GM13977 (cell line): Measurements from ENCODE around the gene CDK10.

Experiments used
- DNase-seq: peaks from one replicate; pipeline ENCODE4 v3.0.0; 2012; ENCODE audit warnings: low spot score
- in situ Hi-C: fragments of 300-500 bp; cut with MboI; formaldehyde crosslinking; loops from one replicate; pipeline ENCODE4 v1.12.0; 2022; ENCODE audit warnings: low sequenced_read_pairs, low pct_unique_long_range_greater_than_20kb, mixed read lengths, inconsistent platforms; ENCODE audit not compliant: unreplicated experiment
- TF ChIP-seq, protein P1 (sequence below): IDR thresholded peaks from 2 replicates; pipeline ENCODE4 v1.5.1; 2012; ENCODE audit warnings: mild to moderate bottlenecking, control low read depth; ENCODE audit not compliant: insufficient read depth; ENCODE audit errors: extremely low read depth, missing control alignments

Gene CDK10

DNA sequence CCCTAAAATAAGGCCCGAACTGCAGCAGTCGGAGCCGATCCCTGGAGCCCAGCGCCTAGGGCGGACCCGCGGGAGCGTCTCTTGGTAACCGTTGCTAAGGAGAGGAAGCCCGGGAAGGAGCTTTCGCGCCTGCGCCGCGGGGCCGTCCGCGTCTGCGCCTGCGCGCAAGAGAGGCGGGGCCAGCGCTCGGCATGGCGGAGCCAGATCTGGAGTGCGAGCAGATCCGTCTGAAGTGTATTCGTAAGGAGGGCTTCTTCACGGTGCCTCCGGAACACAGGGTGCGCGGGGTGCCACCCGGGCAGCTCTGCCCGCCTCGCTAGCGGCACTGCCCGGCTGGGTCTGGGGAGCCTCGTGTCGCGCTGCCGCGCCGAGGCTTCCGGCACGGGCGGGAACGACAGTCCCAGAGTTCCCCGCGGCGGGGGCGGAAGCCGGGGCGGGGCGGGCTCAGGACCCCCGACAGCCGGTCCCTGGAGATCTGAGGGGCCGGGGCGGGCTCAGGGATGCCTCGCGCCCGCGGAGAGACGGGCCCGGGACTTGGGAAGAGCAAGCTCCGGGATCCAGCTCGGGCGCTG is at the start of gene CDK10:
Gene CDK10, plus strand, starts transcription at position 170 of the 572 bp plus-strand sequence. Its CDS starts 22 bp downstream, at position 192.
- TF ChIP-seq, protein P1, sequence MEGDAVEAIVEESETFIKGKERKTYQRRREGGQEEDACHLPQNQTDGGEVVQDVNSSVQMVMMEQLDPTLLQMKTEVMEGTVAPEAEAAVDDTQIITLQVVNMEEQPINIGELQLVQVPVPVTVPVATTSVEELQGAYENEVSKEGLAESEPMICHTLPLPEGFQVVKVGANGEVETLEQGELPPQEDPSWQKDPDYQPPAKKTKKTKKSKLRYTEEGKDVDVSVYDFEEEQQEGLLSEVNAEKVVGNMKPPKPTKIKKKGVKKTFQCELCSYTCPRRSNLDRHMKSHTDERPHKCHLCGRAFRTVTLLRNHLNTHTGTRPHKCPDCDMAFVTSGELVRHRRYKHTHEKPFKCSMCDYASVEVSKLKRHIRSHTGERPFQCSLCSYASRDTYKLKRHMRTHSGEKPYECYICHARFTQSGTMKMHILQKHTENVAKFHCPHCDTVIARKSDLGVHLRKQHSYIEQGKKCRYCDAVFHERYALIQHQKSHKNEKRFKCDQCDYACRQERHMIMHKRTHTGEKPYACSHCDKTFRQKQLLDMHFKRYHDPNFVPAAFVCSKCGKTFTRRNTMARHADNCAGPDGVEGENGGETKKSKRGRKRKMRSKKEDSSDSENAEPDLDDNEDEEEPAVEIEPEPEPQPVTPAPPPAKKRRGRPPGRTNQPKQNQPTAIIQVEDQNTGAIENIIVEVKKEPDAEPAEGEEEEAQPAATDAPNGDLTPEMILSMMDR = no peak
- in situ Hi-C loops = no loop called here
- peak; percentile 97 for DNase-seq

DNA sequence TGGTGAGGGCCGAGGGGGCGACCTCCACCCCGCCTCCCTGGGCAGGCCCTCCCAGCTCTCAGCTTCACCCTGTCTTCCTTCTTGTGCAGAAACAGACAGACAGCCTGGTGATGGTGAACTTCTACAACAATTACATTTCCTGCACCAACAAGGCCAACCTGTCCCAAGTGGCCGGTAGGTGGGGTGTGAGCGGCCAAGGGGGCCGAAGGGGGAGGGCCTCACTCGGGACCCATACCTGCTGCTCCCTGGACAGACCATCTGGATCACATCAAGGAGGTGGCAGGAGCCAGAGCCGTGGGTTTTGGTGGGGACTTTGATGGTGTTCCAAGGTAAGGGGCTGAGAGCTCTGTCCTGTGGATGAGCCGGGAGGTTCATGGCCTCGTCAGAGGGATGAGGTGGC is 49.1 kb upstream of the CDK10 start:
- DNase-seq = no peak
- in situ Hi-C loops = no loop called here
- TF ChIP-seq, protein P1 = no peak

DNA sequence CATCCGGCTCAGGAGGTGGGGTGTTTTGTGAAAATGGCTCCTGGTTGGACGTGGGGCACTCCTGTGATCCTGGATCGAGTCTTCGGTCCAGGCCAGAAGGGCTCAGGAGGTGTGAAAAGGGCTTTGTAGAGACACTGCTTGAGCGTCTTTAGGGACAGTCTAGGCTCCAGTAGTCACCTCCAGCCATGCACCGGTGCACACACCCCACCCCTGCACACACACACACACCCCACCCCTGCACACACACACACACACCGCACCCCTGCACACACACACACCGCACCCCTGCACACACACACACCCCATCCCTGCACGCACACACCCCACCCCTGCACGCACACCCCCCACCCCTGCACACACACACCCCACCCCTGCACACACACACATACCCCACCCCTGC is 48.0 kb upstream of the CDK10 start:
- DNase-seq = no peak
- TF ChIP-seq, protein P1 = no peak
- in situ Hi-C loops = no loop called here

- TF ChIP-seq, protein P1 = no peak
- in situ Hi-C loops = no loop called here
- DNase-seq = no peak
These were observed 47.1 kb upstream of the CDK10 start for GRCh38 chr16:89639385-89639784.

DNA sequence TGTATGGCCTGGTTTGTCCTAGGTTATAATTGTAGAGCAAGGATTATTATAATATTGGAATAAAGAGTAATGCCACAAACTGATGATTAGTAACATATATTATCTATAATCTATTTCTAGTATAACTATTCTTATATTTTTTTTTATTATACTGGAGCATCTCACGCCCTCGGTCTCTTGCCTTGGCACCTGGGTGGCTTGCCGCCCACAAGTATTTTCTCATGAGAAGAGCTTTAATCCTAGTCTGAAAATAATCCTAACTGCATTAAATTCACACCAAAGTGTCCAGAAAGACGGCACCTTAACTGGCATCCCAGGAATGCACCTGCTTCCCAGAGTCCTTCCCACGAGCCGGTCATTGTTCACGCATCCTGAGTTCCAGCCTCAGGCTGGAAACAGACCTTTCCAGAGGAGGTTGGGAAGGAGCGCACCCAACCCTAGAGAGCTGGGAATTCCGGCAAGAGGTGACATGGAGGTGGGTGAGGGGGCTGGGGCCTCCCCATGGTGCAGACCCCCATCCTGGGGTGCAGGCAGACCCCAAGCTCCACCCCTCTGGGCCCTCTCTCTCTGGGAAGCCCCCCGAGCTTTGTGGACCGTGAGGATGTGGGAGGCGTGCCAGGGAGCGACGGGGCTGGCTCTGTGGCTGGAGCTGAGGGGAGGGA is 44.9 kb upstream of the CDK10 start:
- in situ Hi-C loops = no loop called here
- TF ChIP-seq, protein P1 = no peak
- DNase-seq = no peak

GRCh38 chr16:89642574-89642973 is 43.9 kb upstream of the CDK10 start:
- TF ChIP-seq, protein P1 = no peak
- DNase-seq = no peak
- in situ Hi-C loops = no loop called here
